Gastrocnemius medialis (tissue), 4 donors: ENCODE measurements around the gene DDIT4. TPM values are rescaled to one million over a fixed set of nuclear protein-coding genes. Genes with fewer than 3 reads are reported as not detected.
A peak's percentile ranks its signal among the peaks of the same experiment; 100 is the strongest.

Experiments
- ATAC-seq, 2 donors: fragments of 150-250 bp; one replicate each; pipeline ENCODE4 v1.9.1; 2016
- DNase-seq, 2 donors: peaks; one replicate each; pipeline ENCODE4 v3.0.0-alpha.2; 2019
- H3K27ac ChIP-seq, 4 donors: fragments of 200-600 bp; sonication (generic); 1 replicate in 1 of 4; 2 replicates in 3 of 4; pipeline ENCODE4 v1.5.1; 2016 to 2018; ENCODE audit warnings: mild to moderate bottlenecking in 2 of 4, moderate library complexity in 1 of 4
- H3K27me3 ChIP-seq, 3 donors: fragments of 200-600 bp; sonication (generic) in 2 of 3; 1 replicate in 1 of 3; 2 replicates in 2 of 3; pipeline versions ENCODE4 v1.5.1 to v1.6.0; 2016 to 2019; ENCODE audit warnings: mild to moderate bottlenecking in 1 of 3, moderate library complexity in 1 of 3
- H3K36me3 ChIP-seq, 2 donors: fragments of 200-600 bp; sonication (generic) in 1 of 2; one replicate each; pipeline ENCODE4 v1.5.1; 2017 to 2018
- H3K4me1 ChIP-seq, 2 donors: fragments of 200-600 bp; sonication (generic) in 1 of 2; one replicate each; pipeline ENCODE4 v1.5.1; 2016 to 2017; ENCODE audit warnings: mild to moderate bottlenecking in 2 of 2
- H3K4me3 ChIP-seq, 4 donors: fragments of 200-600 bp; sonication (generic) in 3 of 4; 1 replicate in 1 of 4; 2 replicates in 3 of 4; pipeline ENCODE4 v1.5.1; 2016 to 2019; ENCODE audit warnings: mild to moderate bottlenecking in 2 of 4
- H3K9me3 ChIP-seq, 3 donors: fragments of 200-600 bp; sonication (generic) in 2 of 3; 1 replicate in 1 of 3; 2 replicates in 2 of 3; pipeline ENCODE4 v1.5.1; 2016 to 2019
- CTCF ChIP-seq, 5 experiments: fragments of 450-650 bp in 3 of 5; fragments of 200-600 bp in 2 of 5; sonication (generic) in 2 of 5; IDR thresholded peaks in 4 of 5; conservative IDR thresholded peaks in 1 of 5; 1 replicate in 4 of 5; 2 replicates in 1 of 5; pipeline ENCODE4 v1.5.1; 2016 to 2019; ENCODE audit warnings: antibody characterized with exemption in 5 of 5, mild to moderate bottlenecking in 3 of 5, moderate library complexity in 3 of 5
- POLR2A ChIP-seq, 2 donors: fragments of 450-650 bp; IDR thresholded peaks; one replicate each; pipeline ENCODE4 v1.6.1; 2017; ENCODE audit warnings: antibody characterized with exemption in 2 of 2, mild to moderate bottlenecking in 2 of 2, moderate library complexity in 2 of 2
- in situ Hi-C, 4 donors: fragments of 200-750 bp; cut with MboI; loops; one replicate each; pipeline versions ENCODE4 v1.15.0 to v1.8.0; 2017; ENCODE audit warnings: low sequenced_read_pairs in 4 of 4
- intact Hi-C: fragments of 100-400 bp; cut with DNase I; formaldehyde crosslinking; loops from one replicate; pipeline ENCODE4 v1.15.1; 2023; ENCODE audit warnings: low total_unique reads
- total RNA-seq, 4 donors: library from RNA; depleted of rRNA; stranded (reverse); fragments of >200 nt; gene quantifications; one replicate each; pipeline versions ENCODE4 v1.1.0 to v1.2.3, GENCODE V29; 2016

The DDIT4 gene
- total RNA-seq, 4 donors from 2014 or later = 296 to 667 (median 319) TPM

- Histone ChIP-seq H3K9me3 (no peaks in the 10 kb centered on the region), H3K27me3 (no peaks in the 10 kb centered on the region), H3K4me1 (peaks cover 57 to 62% of the 10 kb centered on the region in 2 donors), H3K27ac (peak overlapping the region; percentile 2 to 96 (median 52)), H3K4me3 (no peak overlapping the region), H3K36me3 (no peaks in the 10 kb centered on the region)
- TF ChIP-seq POLR2A (IDR thresholded peaks at IDR 0.05) (no peak), CTCF (IDR thresholded peaks at IDR 0.05 in 4 of 5, conservative IDR thresholded peaks at IDR 0.05 in 1 of 5) (no peak)
- in situ Hi-C loops (loop anchor here in 1 of 4 donors (5.0 kb wide), 1 partner anchor 106 kb away; the partner anchor contains the start of genes ANAPC16 and ASCC1), intact Hi-C loops (no loop called here)
- ATAC-seq (no peak), DNase-seq (no peak)
These were observed 49.5 kb downstream of the DDIT4 start for GRCh38 chr10:72323108-72323749.

GRCh38 chr10:72323771-72324191, 50.1 kb downstream of the DDIT4 start:
- TF ChIP-seq CTCF (IDR thresholded peaks at IDR 0.05 in 4 of 5, conservative IDR thresholded peaks at IDR 0.05 in 1 of 5) (no peak), POLR2A (IDR thresholded peaks at IDR 0.05) (no peak)
- peak in 1 of 2 donors; percentile 13 for DNase-seq
- H3K4me1 ChIP-seq = peaks cover 57 to 65% of the 10 kb centered on the region in 2 donors
- H3K9me3 ChIP-seq = no peaks in the 10 kb centered on the region
- peak overlapping the region; percentile 20 to 96 (median 86) for H3K27ac ChIP-seq
- H3K27me3 ChIP-seq = no peaks in the 10 kb centered on the region
- in situ Hi-C loops (loop anchor here in 1 of 4 donors (5.0 kb wide), 1 partner anchor 106 kb away; the partner anchor contains the start of genes ANAPC16 and ASCC1), intact Hi-C loops (no loop called here)
- no peaks in the 10 kb centered on the region for H3K36me3 ChIP-seq
- no peak overlapping the region for H3K4me3 ChIP-seq
- no peak for ATAC-seq

Other genes with a start within 250 kb of the DDIT4 start
- gene SPOCK2, start 185.4 kb upstream of the DDIT4 start, total RNA-seq = 1 to 10 TPM; 3.4 to 6.7 (median 5.3) TPM
- 100 to 1,000 TPM in 2 of 4 donors, 10 to 100 TPM in 2; 70.9 to 168 (median 105) TPM for gene ANAPC16, start 57.9 kb upstream of the DDIT4 start, total RNA-seq
- gene ASCC1, start 57.6 kb upstream of the DDIT4 start, total RNA-seq = 10 to 100 TPM; 26.1 to 31.1 (median 29.6) TPM
- gene DNAJB12, start 81.0 kb downstream of the DDIT4 start, total RNA-seq = 10 to 100 TPM; 35.8 to 49.7 (median 39.0) TPM